GM12801 (cell line): ENCODE data around the gene CCDC183.

Experiments
- TF ChIP-seq, protein P1 (sequence below): IDR thresholded peaks from one replicate; pipeline ENCODE4 v1.5.1; 2011; ENCODE audit warnings: control low read depth; ENCODE audit not compliant: insufficient read length; ENCODE audit errors: extremely low read depth

CCDC183 gene

DNA sequence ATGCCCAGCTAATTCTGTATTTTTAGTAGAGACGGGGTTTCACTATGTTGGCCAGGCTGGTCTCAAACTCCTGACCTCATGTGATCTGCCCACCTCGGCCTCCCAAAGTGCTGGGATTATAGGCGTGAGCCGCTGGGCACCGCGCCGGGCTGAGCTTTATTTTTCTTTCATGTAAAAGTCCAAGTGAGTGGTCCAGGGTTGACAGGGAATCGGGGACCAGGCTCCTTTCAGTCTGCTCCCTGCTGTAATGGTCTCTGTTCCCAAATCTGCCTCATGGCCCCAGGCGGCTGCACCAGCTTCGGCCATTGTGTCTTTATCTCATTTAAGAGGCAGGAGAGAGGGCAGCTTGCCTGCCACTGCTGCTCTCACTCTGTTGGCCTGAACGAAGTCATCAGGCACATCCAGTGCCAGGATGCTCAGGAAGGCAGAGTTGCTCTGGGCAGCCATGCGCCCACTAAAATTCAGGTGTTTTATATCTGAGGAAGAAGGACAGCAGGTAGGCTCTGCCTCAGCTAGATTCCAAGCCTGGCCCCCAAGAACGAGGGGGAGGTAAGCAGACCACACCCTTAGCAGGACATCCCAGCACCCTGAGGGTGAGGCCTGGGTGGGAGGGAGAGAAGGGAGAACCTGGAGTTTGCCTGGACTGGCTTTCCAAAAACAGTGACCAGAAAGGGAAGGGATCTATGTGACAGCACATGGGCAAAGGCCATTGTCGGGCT, 1.7 kb upstream of the CCDC183 start:
- TF ChIP-seq, protein P1, sequence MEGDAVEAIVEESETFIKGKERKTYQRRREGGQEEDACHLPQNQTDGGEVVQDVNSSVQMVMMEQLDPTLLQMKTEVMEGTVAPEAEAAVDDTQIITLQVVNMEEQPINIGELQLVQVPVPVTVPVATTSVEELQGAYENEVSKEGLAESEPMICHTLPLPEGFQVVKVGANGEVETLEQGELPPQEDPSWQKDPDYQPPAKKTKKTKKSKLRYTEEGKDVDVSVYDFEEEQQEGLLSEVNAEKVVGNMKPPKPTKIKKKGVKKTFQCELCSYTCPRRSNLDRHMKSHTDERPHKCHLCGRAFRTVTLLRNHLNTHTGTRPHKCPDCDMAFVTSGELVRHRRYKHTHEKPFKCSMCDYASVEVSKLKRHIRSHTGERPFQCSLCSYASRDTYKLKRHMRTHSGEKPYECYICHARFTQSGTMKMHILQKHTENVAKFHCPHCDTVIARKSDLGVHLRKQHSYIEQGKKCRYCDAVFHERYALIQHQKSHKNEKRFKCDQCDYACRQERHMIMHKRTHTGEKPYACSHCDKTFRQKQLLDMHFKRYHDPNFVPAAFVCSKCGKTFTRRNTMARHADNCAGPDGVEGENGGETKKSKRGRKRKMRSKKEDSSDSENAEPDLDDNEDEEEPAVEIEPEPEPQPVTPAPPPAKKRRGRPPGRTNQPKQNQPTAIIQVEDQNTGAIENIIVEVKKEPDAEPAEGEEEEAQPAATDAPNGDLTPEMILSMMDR, result no peak

DNA sequence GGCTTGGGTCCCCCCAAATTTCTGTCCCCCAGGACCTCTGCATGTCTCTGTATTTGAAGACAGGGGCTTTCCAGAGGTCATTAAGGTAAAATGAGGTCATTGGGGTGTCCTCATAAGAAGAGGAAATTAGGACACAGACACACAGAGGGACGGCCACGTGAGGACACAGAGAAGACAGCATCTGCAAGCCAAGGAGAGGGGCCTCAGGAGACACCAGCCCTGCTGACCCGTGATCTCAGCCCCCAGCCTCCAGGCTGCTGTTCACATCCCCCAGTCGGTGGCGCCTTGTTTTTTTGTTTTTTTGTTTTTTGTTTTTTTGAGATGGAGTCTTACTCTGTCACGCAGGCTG, 1.2 kb upstream of the CCDC183 start:
- TF ChIP-seq, protein P1, result no peak

DNA sequence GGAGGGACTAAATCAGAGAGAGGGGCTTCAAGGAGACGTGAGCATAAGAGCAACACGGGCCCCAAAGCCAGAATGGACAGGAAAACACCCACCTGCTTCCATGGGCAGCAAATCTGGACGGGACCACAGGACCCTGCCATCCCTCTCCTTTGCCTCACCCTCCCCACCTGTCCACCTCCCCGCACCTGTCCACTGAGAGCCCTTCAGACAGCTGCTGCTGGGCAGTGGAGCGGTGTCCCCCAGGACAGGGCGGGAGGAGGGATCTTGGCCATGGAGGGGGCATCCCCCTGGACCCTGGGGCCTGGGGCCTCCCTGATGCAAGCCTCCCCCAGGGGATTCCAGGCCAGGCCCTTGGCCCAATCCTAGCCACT, 2.6 kb downstream of the CCDC183 start:
- TF ChIP-seq, protein P1, result no peak

DNA sequence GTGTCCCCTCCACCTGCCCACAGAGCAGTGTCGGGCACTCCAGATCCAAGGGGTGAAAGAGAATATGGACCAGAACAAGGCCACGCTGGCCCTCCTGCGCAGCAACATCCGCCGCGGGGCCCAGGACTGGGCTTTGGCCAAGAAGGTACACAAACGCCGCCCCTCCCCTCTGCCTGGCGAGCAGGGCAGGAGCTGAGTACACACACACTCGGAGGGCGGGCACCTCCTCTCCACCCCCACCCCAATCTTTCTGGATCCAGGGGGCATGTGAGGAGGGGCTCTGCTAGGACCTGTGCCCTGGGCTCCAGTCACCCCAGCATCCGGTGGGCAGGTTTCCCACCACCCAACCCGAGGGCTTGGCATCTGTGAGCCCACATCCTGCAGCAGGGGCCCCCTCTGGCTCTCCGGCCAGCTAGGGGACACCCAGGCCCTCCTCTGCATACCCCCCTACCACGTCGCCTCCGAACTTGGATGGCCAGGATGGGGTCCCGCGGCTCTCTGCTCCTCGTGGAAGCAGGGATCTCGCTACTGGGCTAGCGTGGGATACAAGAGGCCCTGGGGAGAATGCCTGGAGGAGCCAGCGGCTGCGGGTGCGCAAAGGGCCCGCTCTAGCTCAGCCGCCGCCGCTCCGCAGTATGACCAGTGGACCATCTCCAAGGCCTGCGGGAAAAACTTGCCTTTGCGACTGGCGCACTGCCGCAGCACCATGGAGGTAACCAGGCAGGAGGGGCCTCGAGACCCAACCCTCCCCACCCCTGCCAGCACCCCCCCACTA, 3.1 kb downstream of the CCDC183 start:
- TF ChIP-seq, protein P1, result no peak

DNA sequence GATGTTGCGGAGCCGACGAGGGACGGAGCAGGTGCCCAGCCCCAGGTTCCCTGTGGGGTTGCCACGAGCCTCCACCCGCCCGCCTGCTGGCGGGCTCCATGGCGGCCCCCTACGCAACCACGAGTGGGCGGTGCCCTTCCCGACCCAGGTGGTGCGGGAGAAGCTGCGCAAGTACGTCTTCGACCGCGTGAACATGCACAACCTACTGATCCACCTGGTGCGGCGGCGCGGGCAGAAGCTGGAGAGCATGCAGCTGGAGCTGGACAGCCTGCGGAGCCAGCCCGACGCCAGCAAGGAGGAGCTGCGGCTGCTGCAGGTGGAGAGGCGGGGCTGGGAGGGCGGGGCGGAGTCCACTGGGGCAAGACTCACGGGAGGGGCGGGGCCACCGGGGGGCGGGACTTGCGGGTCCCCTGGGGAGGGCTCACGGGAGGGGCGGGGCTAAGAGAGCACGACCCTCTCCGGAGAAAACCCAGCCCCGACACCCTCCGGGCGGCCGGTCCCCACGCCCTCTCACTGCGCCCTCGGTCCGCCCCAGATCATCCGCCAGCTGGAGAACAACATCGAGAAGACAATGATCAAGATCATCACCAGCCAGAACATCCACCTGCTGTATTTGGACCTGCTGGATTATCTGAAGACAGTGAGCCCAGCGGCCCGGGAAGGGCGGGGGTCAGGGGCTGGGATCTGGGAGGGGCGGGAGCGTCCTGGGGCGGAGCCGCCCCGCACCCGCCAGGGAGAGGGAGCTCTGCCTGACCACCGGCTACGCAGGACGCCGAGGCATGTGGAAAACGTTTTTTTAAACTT, 3.9 kb downstream of the CCDC183 start:
- TF ChIP-seq, protein P1, result no peak

DNA sequence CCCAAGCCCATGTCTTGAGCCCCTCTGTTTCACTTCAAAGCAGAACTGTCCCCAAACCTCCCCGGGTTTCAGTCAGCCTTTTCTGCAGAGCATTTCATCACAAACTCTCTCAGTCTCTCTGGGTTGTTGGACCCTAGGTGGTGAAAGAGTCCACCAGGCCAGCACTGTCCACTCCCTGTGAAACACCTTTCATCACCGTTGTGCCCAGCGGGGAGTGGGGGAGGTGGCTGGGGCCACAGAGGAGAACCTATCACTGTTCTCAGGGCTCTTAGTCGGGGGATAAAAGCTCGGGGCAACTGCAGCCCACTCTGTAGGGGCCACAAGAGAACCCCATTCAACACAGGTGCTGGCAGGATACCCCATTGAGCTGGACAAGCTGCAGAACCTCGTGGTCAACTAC, 6.2 kb downstream of the CCDC183 start:
- TF ChIP-seq, protein P1, result no peak
